SKM-1 treated with dmso at 0.1 percent for 144 hours (cell line): Measurements from ENCODE around the gene FRMPD1.

Experiments
- DNase-seq: peaks from one replicate; lab custom pipeline; 2025; ENCODE audit not compliant: unreplicated experiment; lab: John Stamatoyannopoulos, UW

The FRMPD1 gene

GRCh38 chr9:37632479-37632878 is 18.3 kb upstream of the FRMPD1 start:
- DNase-seq = no peak

DNA sequence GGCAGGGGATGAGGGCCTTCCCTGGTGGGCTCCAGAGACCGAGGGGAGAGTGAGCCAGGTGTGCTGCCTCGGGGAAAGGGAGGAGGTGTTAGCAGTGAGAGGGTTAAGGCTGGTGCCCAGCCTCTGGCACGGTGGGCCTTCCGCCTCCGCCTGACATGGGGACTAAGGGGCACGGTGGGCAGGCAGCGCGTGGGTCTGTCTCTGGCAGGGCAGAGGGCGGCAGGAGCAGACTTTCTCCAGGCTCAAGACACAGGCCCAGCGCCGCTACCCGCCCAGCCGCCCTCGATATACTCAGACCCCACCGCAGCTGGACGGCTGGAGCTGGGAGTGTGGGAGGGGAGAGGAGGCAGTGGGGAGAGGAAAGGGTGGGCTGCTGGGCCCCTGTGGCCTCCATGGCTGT is 14.9 kb upstream of the FRMPD1 start:
- DNase-seq = no peak

- no peak for DNase-seq
Observed at GRCh38 chr9:37636511-37637448, 14.0 kb upstream of the FRMPD1 start.

GRCh38 chr9:37639109-37639762 is 11.5 kb upstream of the FRMPD1 start:
- DNase-seq = no peak

- DNase-seq = no peak
Observed at GRCh38 chr9:37639841-37640240, 10.9 kb upstream of the FRMPD1 start.

DNA sequence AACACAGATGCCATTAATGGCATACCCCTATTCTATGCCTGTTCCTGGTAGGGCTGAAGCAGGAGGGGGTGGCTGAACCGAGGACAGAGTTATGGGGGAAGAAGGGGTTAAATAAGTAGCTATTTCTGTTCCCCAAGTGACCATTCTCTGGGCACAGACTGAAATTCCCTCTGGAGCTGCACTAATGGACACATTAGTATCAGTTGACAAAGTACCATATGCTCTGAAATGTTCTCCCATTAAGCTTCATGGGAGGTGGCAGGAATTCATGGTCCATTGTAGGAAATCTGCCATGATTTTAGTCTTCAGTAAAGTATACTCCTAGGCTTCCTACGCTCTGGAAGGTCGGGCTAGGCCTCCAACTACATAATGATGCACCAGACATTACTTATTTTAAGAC is 10.5 kb upstream of the FRMPD1 start:
- no peak for DNase-seq

GRCh38 chr9:37641331-37641730 is 9.4 kb upstream of the FRMPD1 start:
- no peak for DNase-seq

- DNase-seq = no peak
Observed at GRCh38 chr9:37643214-37643613, 7.5 kb upstream of the FRMPD1 start.

GRCh38 chr9:37645903-37646506 is 4.7 kb upstream of the FRMPD1 start:
- no peak for DNase-seq

GRCh38 chr9:37650299-37650872 is 368 bp upstream of the FRMPD1 start:
- DNase-seq = no peak

- no peak for DNase-seq
Observed at GRCh38 chr9:37652261-37652660, 1.5 kb downstream of the FRMPD1 start.

DNA sequence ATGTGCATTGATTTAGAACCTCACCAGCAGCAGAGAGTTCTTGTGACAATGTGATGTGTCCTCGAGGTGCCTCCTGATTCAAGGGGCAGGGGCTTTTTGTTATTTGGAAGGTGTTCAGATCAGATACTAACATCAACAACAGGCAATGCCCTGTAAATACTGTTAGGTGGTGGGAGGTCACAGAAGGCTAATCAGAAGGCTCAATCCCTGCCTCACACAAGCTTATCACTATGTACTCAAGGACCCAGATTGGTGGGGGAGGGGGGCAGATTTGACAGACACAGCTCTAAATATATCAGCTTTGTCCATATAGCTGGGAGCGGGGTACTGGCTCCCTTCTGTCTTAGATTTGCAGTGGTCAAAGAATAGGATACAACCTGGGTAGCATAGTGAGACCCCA is 2.6 kb downstream of the FRMPD1 start:
- no peak for DNase-seq

DNA sequence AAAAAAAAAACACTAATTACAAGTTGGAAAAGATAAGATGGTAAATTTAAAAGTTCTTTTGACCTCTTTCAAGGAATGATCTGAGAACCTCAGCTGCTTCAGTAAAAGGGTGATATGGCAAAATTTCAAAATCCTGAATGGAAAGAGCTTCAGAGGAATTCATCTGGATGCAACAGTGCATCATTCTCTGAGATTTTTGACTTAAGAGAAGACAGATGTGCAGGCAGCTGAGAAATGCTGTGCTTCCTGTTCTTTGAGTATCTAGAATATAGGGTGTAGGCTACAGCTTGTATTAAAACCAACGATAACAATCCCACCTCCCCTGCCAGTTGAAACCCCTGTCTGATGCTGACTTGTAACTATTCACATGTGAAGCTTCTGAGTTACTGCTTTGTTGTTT is 6.2 kb downstream of the FRMPD1 start:
- no peak for DNase-seq

DNA sequence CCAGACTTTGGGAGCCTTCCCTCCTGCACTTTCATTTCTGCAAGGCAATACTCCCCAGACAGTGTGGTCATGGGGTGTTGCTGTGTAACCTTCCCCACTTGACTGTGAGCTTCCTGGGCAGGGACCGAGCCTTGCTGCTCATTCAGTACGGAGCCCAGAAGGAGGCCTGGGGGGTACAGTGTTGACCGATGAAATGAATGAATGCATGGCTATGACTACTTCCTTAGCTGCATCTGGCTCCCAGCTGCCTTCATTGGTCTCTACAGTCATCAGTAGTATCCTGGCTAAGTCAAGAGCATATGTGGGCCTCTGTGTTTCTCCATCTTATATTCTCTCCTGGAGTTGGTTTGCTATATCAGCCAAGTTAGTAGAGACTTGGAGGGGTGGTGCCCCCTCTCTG is 9.9 kb downstream of the FRMPD1 start:
- DNase-seq = no peak

DNA sequence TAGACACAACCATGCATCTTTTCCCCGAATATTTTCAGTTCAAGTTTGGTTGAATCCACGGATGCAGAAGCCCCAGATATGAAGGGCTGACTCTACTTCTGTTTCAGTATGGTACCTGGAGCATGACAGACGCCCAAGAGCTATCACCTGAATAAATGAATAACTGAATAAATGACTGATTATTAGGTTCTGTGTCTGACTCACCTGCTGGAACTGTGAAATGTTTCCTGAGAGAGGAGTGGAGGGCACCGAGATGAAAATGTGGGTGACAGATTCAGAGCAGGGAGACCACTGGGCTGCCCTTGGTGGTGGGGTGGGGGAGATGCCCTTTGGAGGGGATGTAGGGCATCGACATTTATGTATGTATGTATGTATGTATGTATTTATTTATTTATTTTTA is 13.2 kb downstream of the FRMPD1 start:
- DNase-seq = no peak

GRCh38 chr9:37667706-37668105 is 17.0 kb downstream of the FRMPD1 start:
- no peak for DNase-seq

DNA sequence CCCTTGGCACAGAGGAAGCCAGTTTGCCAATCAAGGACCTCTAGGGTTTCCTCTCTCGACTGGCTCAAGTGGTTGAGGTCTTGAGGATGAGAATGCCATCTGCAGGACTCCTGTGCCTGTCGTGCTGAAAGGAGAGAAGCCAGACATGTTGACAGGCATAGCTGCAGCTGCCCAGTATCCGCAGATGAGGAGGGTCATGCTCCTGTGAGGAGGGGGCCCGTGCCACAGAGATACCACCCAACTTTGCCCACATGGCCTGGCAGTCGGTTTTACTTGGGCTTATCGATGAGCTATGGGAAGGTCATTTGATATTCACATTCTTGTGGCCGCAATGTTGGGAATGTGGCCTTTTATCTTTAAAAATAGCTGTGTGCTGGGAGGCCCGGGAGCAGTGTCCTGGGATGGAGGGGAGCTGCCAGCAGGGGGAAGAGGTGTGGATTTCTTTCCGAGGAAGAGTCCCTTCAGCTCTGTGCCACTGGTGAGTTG is 17.4 kb downstream of the FRMPD1 start:
- no peak for DNase-seq

- no peak for DNase-seq
Observed at GRCh38 chr9:37669232-37669631, 18.5 kb downstream of the FRMPD1 start.

DNA sequence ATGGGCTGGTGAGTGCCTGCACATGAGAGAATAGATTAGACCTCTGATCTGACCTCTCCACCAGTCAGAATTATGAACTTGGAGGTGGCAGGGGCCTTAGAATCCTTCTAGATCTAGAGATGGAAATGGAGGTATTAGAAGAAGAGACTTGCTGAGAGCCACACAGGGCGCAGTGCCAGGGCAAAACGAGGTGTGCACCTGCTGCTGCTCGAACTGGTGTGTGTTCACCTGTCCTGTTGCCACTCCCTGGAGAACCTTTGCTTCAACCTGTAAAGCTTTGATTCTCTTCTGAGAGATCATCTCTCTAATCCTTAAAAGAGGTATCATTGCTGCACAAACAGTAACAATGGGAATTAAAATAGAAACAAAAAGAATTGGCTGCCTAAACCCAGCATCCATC is 24.9 kb downstream of the FRMPD1 start:
- DNase-seq = no peak

GRCh38 chr9:37676411-37676830 is 25.7 kb downstream of the FRMPD1 start:
- no peak for DNase-seq

DNA sequence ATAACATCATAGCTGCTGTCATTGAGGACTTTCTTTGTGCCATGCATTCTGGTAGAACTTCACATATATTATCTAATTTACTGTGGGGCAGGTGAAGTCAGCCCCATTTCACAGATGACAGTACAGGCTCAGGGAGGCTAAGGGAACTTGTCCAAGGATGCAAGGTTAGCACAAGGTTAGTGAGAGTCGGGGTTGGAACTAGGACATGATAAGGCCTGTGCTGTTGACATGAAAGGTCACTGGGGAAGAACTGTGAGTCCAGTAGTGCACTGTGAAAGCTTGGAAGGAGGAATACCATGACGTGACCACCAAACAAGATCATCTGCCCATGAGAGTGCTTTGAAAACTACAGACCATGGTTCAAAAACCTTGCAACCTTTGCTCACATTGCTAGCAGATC is 26.7 kb downstream of the FRMPD1 start:
- DNase-seq = no peak
